H9 (cell line): ENCODE data around the gene SH3TC2. TPM values are rescaled to one million over a fixed set of nuclear protein-coding genes. Genes with fewer than 3 reads are reported as not detected.

Source experiments
- DNase-seq: peaks from one replicate; pipeline ENCODE4 v3.0.0-alpha.2; 2017
- H2AFZ ChIP-seq: one replicate; pipeline ENCODE4 v1.6.1; 2013; ENCODE audit warnings: mild to moderate bottlenecking, low read length, control low read depth, moderate library complexity
- H2AK5ac ChIP-seq: 2 replicates; pipeline ENCODE4 v1.6.1; 2013; ENCODE audit warnings: low read length, control low read depth, mixed read lengths; ENCODE audit not compliant: insufficient read length
- H2BK120ac ChIP-seq: one replicate; pipeline ENCODE4 v1.6.1; 2013; ENCODE audit warnings: low read depth, mild to moderate bottlenecking, low read length, control low read depth, inconsistent platforms; ENCODE audit not compliant: poor library complexity, severe bottlenecking
- H2BK12ac ChIP-seq: 2 replicates; pipeline ENCODE4 v1.6.1; 2013; ENCODE audit warnings: low read length, control low read depth, mixed read lengths, low read depth; ENCODE audit not compliant: insufficient read length
- H2BK15ac ChIP-seq: 2 replicates; pipeline ENCODE4 v1.6.1; 2013; ENCODE audit warnings: low read depth, low read length, control low read depth
- H2BK20ac ChIP-seq: one replicate; pipeline ENCODE4 v1.6.1; 2013; ENCODE audit warnings: low read depth, mild to moderate bottlenecking, low read length, control low read depth, inconsistent platforms; ENCODE audit not compliant: poor library complexity, severe bottlenecking
- H2BK5ac ChIP-seq: 2 replicates; pipeline ENCODE4 v1.6.1; 2013; ENCODE audit warnings: low read length, control low read depth, mixed read lengths; ENCODE audit not compliant: insufficient read length
- H3K14ac ChIP-seq: 2 replicates; pipeline ENCODE4 v1.6.1; 2013; ENCODE audit warnings: low read length, control low read depth; ENCODE audit not compliant: insufficient read depth
- H3K18ac ChIP-seq: 2 replicates; pipeline ENCODE4 v1.6.1; 2013; ENCODE audit warnings: low read depth, mild to moderate bottlenecking, mixed read lengths, low read length, control low read depth; ENCODE audit not compliant: insufficient read length
- H3K23ac ChIP-seq: 2 replicates; pipeline ENCODE4 v1.6.1; 2013; ENCODE audit warnings: low read length, control low read depth, mixed read lengths, low read depth; ENCODE audit not compliant: insufficient read length
- H3K23me2 ChIP-seq: 2 replicates; pipeline ENCODE4 v1.6.1; 2013; ENCODE audit warnings: low read depth, mild to moderate bottlenecking, mixed read lengths, low read length, control low read depth; ENCODE audit not compliant: insufficient read length, poor library complexity, severe bottlenecking
- H3K27ac ChIP-seq: 2 replicates; pipeline ENCODE4 v1.5.1; 2013; ENCODE audit warnings: low read length, control low read depth, mixed read lengths, low read depth; ENCODE audit not compliant: insufficient read length
- H3K27me3 ChIP-seq: 2 replicates; pipeline ENCODE4 v1.6.1; 2013; ENCODE audit warnings: low read length, control low read depth, inconsistent platforms; ENCODE audit not compliant: insufficient read depth
- H3K4ac ChIP-seq: 2 replicates; pipeline ENCODE4 v1.6.1; 2013; ENCODE audit warnings: low read depth, mild to moderate bottlenecking, control low read depth, inconsistent platforms, low read length, moderate library complexity
- H3K4me1 ChIP-seq: 2 replicates; pipeline ENCODE4 v1.6.1; 2013; ENCODE audit warnings: low read length, control low read depth, inconsistent platforms; ENCODE audit not compliant: insufficient read depth
- H3K4me2 ChIP-seq: 2 replicates; pipeline ENCODE4 v1.6.1; 2013; ENCODE audit warnings: low read length, control low read depth, mixed read lengths; ENCODE audit not compliant: insufficient read length, insufficient read depth
- H3K56ac ChIP-seq: 2 replicates; pipeline ENCODE4 v1.6.1; 2013; ENCODE audit warnings: low read depth, mild to moderate bottlenecking, mixed read lengths, low read length, control low read depth; ENCODE audit not compliant: insufficient read length
- H3K79me1 ChIP-seq: 2 replicates; pipeline ENCODE4 v1.6.1; 2013; ENCODE audit warnings: low read depth, mild to moderate bottlenecking, moderate library complexity, low read length, control low read depth, inconsistent platforms; ENCODE audit not compliant: insufficient read depth, poor library complexity, severe bottlenecking
- H3K79me2 ChIP-seq: 2 replicates; pipeline ENCODE4 v1.6.1; 2013; ENCODE audit warnings: low read length, control low read depth, inconsistent platforms; ENCODE audit not compliant: insufficient read depth
- H3K9ac ChIP-seq: 2 replicates; pipeline ENCODE4 v1.6.1; 2013; ENCODE audit warnings: low read length, control low read depth, mixed read lengths; ENCODE audit not compliant: insufficient read length; ENCODE audit errors: extremely low read depth
- H3K9me3 ChIP-seq: one replicate; pipeline ENCODE4 v1.6.1; 2013; ENCODE audit warnings: low read depth, low read length, inconsistent platforms; ENCODE audit not compliant: control insufficient read depth
- H3T11ph ChIP-seq: one replicate; pipeline ENCODE4 v1.6.1; 2013; ENCODE audit warnings: mild to moderate bottlenecking, low read length, control low read depth, inconsistent platforms
- H4K20me1 ChIP-seq: one replicate; pipeline ENCODE4 v1.6.1; 2013; ENCODE audit not compliant: control insufficient read depth, insufficient read length, insufficient read depth
- H4K5ac ChIP-seq: 2 replicates; pipeline ENCODE4 v1.6.1; 2013; ENCODE audit warnings: low read depth, mild to moderate bottlenecking, mixed read lengths, low read length, control low read depth; ENCODE audit not compliant: insufficient read length
- H4K8ac ChIP-seq: replicated peaks from 2 replicates; pipeline ENCODE4 v1.6.1; 2013; ENCODE audit warnings: low read length, control low read depth, mixed read lengths, low read depth; ENCODE audit not compliant: insufficient read length
- H4K91ac ChIP-seq: 2 replicates; pipeline ENCODE4 v1.6.1; 2013; ENCODE audit warnings: low read depth, mild to moderate bottlenecking, moderate library complexity, mixed read lengths, low read length, control low read depth; ENCODE audit not compliant: insufficient read length
- H3K27ac Mint-ChIP-seq, 3 experiments: 2 replicates in 2 of 3; 3 replicates in 1 of 3; pipeline ENCODE4 v1.8.0; 2020 to 2021; ENCODE audit warnings: mixed read lengths in 3 of 3, mild to moderate bottlenecking in 1 of 3, moderate library complexity in 1 of 3
- H3K27me3 Mint-ChIP-seq: 2 replicates; pipeline ENCODE4 v1.8.0; 2021; ENCODE audit warnings: low read depth, mild to moderate bottlenecking, moderate library complexity, mixed read lengths
- H3K36me3 Mint-ChIP-seq, 3 experiments: 2 replicates in 2 of 3; 3 replicates in 1 of 3; pipeline ENCODE4 v1.8.0; 2020 to 2021; ENCODE audit warnings: low read depth in 3 of 3, mixed read lengths in 3 of 3; ENCODE audit not compliant: insufficient read depth in 1 of 3
- H3K4me1 Mint-ChIP-seq, 2 experiments: 2 replicates each; pipeline ENCODE4 v1.8.0; 2020; ENCODE audit warnings: mixed read lengths in 2 of 2
- H3K4me3 Mint-ChIP-seq, 2 experiments: 2 replicates in 1 of 2; 3 replicates in 1 of 2; pipeline ENCODE4 v1.8.0; 2020 to 2021; ENCODE audit warnings: mild to moderate bottlenecking in 2 of 2, mixed read lengths in 2 of 2, moderate library complexity in 1 of 2
- H3K9me3 Mint-ChIP-seq, 2 experiments: 2 replicates in 1 of 2; 3 replicates in 1 of 2; pipeline ENCODE4 v1.8.0; 2020; ENCODE audit warnings: mild to moderate bottlenecking in 2 of 2, mixed read lengths in 2 of 2, moderate library complexity in 1 of 2
- CTCF ChIP-seq: fragments of 200-600 bp; sonication (generic); conservative IDR thresholded peaks from 3 replicates; pipeline ENCODE4 v1.8.0; 2021; ENCODE audit warnings: antibody characterized with exemption, mild to moderate bottlenecking
- WGBS: extraction: QIAGEN DNeasy Blood & Tissue Kit; methylation state at CpG from one replicate; pipeline ENCODE4 v1.1.7; 2013; ENCODE audit warnings: missing lambda C conversion rate, low lambda C conversion rate, mixed read lengths; ENCODE audit not compliant: insufficient read length; ENCODE audit errors: extremely low coverage; 5-methylcytosine and 5-hydroxymethylcytosine counted together
- total RNA-seq: library from RNA; stranded (reverse); gene quantifications from 2 replicates; pipeline ENCODE4 v1.2.1, GENCODE V29; 2021

Gene SH3TC2
- total RNA-seq, 1 experiment from 2014 or later, result not detected

- no peak overlapping the region for H3K56ac ChIP-seq
- no peaks in the 10 kb centered on the region for H3K23me2 ChIP-seq
- H3K36me3 Mint-ChIP-seq, result no peaks in the 10 kb centered on the region
- H4K20me1 ChIP-seq, result no peaks in the 10 kb centered on the region
- H3K4me1 Mint-ChIP-seq, result peaks cover 4% of the 10 kb centered on the region in 2 experiments; a peak in 2 of 4 replicates
- no peak overlapping the region for H3K18ac ChIP-seq
- H2AK5ac ChIP-seq, result no peak overlapping the region
- H3K9ac ChIP-seq, result no peak overlapping the region
- TF ChIP-seq CTCF, result no peak
- no peak overlapping the region for H2AFZ ChIP-seq
- no peak overlapping the region for H4K8ac ChIP-seq
- H3K23ac ChIP-seq, result no peak overlapping the region
- no peak for DNase-seq
- no peaks in the 10 kb centered on the region for H3K79me1 ChIP-seq
- H3K27ac Mint-ChIP-seq, result no peak overlapping the region
- no peak overlapping the region for H3K4me3 Mint-ChIP-seq
- no peak overlapping the region for H2BK15ac ChIP-seq
- no peak overlapping the region for H3T11ph ChIP-seq
- H2BK120ac ChIP-seq, result no peak overlapping the region
- no peaks in the 10 kb centered on the region for H3K9me3 Mint-ChIP-seq
- H3K79me2 ChIP-seq, result no peaks in the 10 kb centered on the region
- no peak overlapping the region for H4K5ac ChIP-seq
- WGBS, result no CpG with 5 or more reads among the region's 4 CpGs
- no peak overlapping the region for H3K27ac ChIP-seq
- no peak overlapping the region for H2BK5ac ChIP-seq
- H3K4me1 ChIP-seq, result no peaks in the 10 kb centered on the region
- H3K4me2 ChIP-seq, result no peak overlapping the region
- H2BK20ac ChIP-seq, result no peak overlapping the region
- H3K9me3 ChIP-seq, result no peaks in the 10 kb centered on the region
- no peak overlapping the region for H4K91ac ChIP-seq
- H3K4ac ChIP-seq, result no peak overlapping the region
- H2BK12ac ChIP-seq, result no peak overlapping the region
- no peak overlapping the region for H3K14ac ChIP-seq
- H3K27me3 Mint-ChIP-seq, result no peaks in the 10 kb centered on the region; the same call in 1 of the 2 replicates
- no peaks in the 10 kb centered on the region for H3K27me3 ChIP-seq
Measured at GRCh38 chr5:149044453-149045088, 18.3 kb downstream of the SH3TC2 start.
